Transverse colon (tissue), 4 donors: ENCODE data around the gene SORL1.

Experiments
- CTCF ChIP-seq, 5 experiments: fragments of 200-600 bp in 3 of 5; fragments of 450-650 bp in 2 of 5; sonication (generic) in 3 of 5; IDR thresholded peaks; 1 replicate in 2 of 5; 2 replicates in 3 of 5; pipeline ENCODE4 v1.5.1; 2016 to 2017; ENCODE audit warnings: antibody characterized with exemption in 5 of 5, inconsistent platforms in 3 of 5, mild to moderate bottlenecking in 2 of 5, moderate library complexity in 1 of 5
- EP300 ChIP-seq: sonication (generic); formaldehyde crosslinking; IDR thresholded peaks from one replicate; pipeline ENCODE4 v1.6.1; 2017; ENCODE audit warnings: antibody characterized with exemption, low read depth
- POLR2A ChIP-seq: fragments of 450-650 bp; IDR thresholded peaks from one replicate; pipeline ENCODE4 v1.6.1; 2016; ENCODE audit warnings: antibody characterized with exemption, mild to moderate bottlenecking, moderate library complexity
- POLR2AphosphoS5 ChIP-seq, 3 donors: sonication (generic); formaldehyde crosslinking; IDR thresholded peaks; one replicate each; pipeline ENCODE4 v1.6.1; 2016; ENCODE audit warnings: antibody characterized with exemption in 3 of 3

GRCh38 chr11:121533601-121534000, 81.5 kb downstream of the SORL1 start:
- TF ChIP-seq EP300 (no peak), CTCF (IDR thresholded peaks at IDR 0.05) (no peak), POLR2A (no peak), POLR2AphosphoS5 (IDR thresholded peaks at IDR 0.05) (no peak)
